ENCODE results near the gene PC. TPM values are rescaled to one million over a fixed set of nuclear protein-coding genes. Genes with fewer than 3 reads are reported as not detected.
"Not testable (repeated sequence)": the region's sequence is repeated elsewhere in the genome, so short reads cannot be mapped to it uniquely, and the experiment has no call there.

The PC gene
- total RNA-seq, 2 donors from 2014 or later: 47.2 to 65.2 TPM

DNA sequence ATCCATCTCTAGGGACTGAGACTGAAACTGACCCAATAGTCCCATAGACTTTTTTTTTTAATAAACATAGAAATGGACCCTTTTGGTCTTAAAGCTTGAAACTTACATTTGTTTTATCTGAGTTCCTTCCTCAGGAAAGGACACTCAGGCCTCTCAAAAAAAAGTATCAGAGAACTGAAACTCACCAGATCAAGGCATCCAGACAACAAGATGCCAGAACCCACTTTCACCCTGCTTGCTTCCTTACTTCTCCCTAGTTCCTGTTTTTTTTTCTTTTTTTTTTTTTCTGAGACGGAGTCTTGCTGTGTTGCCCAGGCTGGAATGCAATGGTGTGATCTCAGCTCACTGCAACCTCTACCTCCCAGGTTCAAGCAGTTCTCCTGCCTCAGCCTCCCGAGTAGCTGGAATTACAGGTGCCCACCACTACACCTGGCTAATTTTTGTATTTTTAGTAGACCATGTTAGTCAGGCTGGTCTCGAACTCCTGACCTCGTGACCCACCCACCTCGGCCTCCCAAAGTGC, 3.6 kb upstream of the PC start:
- DNase-seq; intact Hi-C loops (cut with DNase I, micrococcal nuclease); ATAC-seq: not testable (repeated sequence)

DNA sequence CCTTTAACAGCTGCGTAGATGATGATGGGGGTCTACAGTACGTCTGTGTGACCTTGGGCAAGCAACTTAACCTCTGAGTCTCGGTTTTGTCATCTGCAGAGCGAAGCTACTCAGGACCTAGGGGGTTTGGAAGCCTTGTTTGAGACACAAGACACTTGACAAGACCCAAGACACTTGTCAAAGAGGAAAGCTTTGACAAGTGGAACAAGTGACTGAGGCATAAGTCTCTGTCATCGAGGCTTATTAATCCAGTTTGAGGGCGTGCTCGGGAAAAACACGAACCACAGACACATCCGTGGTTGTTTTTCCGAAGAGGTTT, 732 bp upstream of the PC start:
- intact Hi-C loops (cut with DNase I, micrococcal nuclease): no loop called here
- no peak for DNase-seq
- ATAC-seq: no peak

DNA sequence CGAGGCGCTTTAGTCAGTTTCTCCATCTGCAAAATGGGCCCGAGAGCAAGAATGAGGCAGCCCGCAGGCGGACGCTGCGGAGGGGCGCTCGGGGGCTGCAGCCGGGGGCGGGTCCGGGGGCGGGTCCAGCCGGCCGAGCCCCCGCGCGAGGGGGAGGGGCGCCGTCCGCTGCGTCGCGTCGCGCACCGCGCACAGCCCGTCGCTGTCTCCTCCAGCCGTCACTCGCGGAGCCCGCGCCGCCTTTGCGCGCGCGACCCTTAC, 282 bp downstream of the PC start:
- peak; percentile 44 for ATAC-seq

DNA sequence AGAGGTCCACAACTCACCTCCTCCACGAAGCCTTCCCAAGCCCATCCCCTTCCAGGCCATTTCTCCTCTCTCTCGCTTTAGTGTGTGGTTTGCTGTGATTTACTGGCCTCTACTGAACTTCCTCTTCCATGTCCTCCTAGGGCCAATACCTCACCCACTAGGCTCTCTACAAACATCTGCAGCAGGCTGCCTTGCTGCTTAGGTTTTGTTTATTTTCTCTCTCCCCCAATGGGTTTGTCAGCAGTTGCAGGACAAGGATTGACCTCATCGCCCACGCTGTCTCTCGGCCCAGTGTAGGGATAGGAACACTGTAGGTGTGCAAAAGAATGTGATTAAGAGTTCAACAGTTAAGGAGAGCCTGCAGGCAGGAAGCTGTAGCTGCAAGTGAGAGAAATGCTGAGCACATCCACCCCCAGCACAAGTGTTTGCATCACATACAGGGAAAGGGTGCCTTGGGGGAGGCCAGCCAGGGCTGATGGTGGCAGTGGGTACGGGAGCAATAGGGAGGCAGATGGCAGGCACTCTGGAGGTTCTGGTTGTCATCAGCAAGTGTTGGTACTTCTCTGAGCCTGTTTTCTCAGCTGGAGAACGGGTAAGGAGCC, 1.4 kb downstream of the PC start:
- intact Hi-C loops (cut with DNase I, micrococcal nuclease): no loop called here
- DNase-seq (no peak), ATAC-seq (no peak)

More for the DNA sequence above, 282 bp downstream of the PC start:
- intact Hi-C loops (cut with DNase I, micrococcal nuclease): no loop called here
- no peak for DNase-seq

DNA sequence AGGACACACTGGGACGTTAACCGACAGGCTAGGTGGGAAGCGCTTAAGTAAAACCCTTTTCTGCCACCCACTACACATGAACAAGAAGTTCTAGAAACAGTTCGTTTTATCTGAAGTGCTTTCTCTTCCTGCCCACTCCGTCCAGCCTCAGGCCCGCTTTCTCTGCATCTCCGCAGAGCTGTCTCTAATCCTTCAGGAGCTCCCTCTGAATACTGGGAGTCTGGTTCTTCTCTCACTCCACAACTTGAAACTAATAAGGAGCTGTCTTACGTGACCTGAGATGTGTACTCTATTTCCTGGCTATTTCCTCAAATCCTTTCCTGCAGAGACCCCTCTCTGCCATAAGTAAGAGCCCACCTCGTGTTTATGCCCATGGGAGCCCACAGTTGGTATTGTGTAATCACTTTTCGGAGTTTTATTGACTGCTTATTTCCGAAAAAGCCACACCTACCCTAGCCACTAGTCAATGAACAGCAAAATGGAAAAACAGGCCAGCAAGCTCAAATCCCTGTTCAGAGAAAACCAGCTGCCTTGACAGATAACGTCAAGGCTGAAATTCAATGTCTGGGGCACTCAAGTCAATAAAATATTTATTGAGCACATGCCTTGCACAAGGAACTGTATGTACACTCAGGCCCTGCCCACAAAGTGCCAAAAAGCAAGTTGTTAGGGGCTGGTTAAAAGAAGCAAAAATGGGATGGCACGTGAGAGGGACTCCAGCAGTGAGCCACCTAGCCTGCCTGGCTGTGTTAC, 4.9 kb downstream of the PC start:
- ATAC-seq (peak; percentile 2), DNase-seq (no peak)
- intact Hi-C loops (cut with DNase I, micrococcal nuclease): no loop called here

DNA sequence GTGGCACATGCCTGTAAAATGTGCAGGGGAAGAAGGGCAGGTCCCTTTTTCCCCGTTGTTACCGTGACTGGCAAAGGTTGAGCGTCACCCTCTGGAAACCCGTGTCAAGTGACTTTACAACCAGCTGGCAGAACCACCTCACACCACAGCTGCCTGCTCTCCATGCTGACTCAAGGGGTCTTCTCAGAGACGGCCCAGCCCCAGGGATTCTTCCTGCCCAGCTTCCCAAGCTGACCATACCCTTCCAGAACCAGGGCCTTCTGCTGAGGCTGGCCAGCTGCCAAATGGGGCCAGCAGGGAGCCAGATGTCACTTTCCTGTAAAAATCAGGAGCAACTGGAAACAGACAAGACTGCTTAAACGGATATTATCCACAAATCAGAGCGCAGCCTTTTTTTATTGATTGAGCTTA, 6.3 kb downstream of the PC start:
- intact Hi-C loops (cut with DNase I, micrococcal nuclease): no loop called here
- ATAC-seq: peak; percentile 83
- DNase-seq: peak; percentile 24 to 56

DNA sequence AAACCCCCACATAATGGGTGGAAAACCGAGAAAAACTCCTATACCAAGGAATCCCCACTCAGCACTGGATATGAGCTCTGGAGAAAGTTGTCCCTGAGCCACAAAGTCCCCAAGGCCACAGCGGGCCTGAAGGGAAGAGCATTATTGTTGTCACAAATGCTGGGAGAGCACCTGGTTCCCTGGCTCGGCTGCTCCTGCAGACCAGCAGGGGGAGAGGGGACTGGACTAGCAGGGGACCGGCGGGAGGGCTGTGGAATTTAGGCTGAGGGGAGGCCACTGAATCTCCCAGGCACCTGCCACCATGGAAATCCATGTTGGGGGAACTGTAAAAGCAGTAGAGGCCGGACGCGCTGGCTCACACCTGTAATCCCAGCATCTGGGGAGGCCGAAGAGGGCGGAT, 7.0 kb downstream of the PC start:
- intact Hi-C loops (cut with DNase I, micrococcal nuclease): no loop called here
- ATAC-seq (no peak), DNase-seq (no peak)

DNA sequence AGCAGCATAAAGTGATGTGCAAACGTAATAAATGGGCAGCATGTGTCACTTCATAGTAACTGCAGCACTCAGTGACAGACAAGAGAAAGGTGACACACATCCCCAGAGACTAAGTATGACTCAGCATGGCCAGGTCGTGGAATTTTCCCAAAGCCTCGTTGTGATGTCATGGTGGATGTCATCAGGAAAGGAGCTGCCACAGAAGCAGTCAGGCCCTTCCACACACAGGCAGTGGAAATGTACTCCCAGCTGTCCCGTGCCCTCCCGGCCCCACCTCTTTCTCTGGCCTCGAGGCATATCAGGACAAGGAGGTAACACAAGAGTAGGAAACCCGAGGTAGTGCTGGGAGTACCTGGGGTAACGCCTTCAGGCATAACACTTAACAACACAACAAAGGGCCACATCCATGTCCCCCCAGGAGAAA, 8.1 kb downstream of the PC start:
- DNase-seq (peak in 1 of 2 donors; percentile 60), ATAC-seq (peak; percentile 69)
- intact Hi-C loops (cut with DNase I, micrococcal nuclease): no loop called here

DNA sequence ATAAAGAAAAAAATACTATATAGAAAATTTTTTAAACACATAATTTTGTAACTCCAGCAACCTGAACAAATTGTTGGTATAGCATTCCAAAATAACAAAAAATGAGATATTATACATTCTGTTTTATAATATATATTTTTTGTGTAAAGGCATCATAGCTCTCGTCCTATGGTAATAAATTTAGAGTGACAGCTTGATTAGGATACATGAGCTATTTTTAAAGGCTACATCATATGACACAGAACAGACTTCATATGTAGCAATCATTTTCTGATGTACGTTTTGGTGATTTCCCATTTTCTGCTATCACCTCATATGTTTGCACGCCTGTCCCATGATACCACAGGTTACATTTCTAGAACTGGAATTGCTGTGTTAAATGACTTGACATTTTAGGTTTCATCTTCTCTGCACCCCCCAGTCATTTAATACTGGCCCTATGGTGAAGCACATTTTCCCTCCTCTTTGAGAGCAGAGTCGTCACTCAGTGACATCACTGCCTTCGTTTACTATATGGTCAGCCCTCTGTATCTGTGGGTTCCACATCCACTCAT, 19.5 kb downstream of the PC start:
- ATAC-seq (no peak), DNase-seq (no peak)
- intact Hi-C loops (cut with DNase I, micrococcal nuclease): no loop called here

DNA sequence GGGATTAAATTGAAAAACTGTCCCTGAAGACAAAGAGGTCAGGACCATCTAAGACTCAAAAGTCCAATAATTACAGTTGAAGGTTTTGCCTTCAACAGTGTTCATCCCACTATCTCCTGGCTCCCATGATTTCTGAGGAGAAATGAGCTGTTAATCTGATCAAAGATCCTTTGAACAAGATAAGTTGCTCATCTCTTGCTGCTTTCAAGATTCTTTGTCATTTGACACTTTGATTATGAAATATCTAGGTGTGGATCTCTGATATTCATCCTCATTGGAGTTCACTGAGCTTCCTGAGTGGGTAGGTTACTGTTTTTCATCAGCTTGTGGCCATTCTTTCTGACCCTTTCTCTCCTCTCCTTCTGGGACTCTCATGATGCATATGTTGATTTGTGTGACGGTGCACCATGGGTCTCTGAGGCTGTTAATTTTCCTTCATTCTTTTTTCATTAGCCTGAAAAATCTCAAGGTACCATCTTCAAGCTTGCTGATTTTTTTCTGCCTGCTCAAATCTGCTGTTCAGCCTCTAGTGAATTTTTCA, 20.9 kb downstream of the PC start:
- intact Hi-C loops (cut with DNase I, micrococcal nuclease): no loop called here
- no peak for ATAC-seq
- DNase-seq: no peak

DNA sequence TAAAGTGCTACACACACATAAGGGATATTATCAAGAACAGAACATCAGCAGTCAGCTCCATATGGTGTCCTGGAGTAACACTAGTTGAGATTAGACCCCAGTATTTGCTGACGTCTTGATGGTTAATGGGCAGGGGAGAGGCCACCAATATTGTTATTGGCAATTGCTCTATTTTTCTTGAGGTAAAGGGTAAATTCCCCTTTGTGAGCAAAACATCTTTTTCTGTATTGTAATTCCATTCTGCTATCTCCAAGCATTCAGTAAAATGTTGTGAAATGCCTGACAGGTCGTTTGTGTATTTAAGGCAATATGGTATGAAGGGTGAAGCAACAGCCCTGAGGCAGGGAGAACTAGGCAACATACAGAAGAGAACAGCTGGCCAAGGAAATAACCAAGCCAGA, 21.9 kb downstream of the PC start:
- intact Hi-C loops (cut with DNase I, micrococcal nuclease): no loop called here
- DNase-seq (no peak), ATAC-seq (no peak)

DNA sequence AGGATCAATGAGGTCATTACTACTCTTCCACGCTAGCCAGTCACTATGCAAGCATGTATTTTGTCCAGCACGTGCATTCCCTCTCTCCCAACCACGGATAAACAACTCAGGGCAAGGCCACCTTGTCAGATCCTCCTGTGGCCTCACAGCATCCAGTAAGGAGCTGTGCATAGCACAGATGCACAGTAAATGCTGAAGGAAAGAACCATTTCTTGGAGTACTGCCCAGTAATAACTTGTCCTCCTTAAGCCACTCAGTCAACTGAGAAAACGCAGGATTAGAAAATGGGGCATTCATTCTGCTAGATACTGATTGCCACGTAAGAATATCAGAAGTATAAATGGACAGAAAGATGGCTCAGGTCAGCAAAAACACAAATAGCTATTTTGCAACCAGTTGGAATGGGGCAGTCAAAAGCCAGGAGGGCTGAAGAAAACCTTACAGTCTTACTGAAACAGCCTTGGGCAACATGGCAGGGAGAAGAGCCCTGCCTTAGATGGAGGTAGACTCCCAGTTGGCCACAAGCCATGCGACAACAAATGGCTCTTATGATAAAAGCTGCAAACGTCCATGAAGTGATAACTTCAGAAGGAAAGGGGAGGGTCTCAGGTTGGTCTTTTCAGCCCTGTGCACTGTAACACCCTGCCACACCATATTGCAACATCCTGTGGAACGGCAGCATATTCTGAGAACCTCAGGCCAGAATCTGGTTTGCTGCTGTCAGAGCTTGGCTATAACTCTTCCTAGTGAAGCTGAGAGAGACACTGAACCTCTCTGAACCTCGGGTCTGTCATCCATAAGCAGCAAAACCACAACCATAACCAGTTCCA, 23.0 kb downstream of the PC start:
- ATAC-seq (no peak), DNase-seq (no peak)
- intact Hi-C loops (cut with DNase I, micrococcal nuclease): no loop called here

DNA sequence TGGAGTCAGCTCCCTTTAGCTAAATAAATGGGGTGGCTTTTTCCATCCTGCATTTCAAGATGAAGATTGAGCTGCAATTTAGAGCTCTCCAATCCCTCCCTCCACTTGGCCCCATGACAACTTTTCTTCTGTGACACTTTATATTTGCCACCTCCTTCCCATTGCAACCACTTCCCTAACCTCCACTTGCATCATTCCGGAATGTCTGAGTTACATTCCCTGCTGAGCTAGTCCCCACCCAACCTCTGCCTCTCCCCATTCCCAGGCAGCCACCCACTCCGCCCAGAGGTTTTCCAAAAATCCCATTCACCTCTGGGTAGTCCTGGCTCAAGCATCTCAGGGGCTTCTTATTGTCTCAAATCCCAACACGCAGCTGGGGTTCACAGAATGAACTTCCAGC, 24.7 kb downstream of the PC start:
- intact Hi-C loops (cut with DNase I, micrococcal nuclease): no loop called here
- ATAC-seq: no peak
- no peak for DNase-seq

DNA sequence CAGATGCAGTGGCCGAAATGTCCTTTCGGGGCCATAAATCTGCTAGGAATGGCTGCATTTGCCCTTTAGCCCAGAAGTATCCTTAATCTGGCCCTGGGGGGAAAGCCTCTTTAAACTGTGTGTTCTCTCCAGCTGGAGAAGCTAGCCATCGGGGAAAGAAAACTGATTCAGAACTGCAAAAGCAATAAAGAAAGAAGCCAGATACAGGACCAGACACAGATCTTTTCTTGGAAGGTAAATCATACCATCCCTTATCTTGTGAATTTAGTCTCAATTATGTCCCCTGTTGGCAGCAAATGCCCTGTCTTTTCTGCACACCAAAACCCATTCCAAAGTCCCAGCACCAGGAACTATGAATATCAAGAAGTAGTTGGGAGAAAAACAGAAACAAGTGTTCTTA, 25.6 kb downstream of the PC start:
- ATAC-seq (no peak), DNase-seq (no peak)
- intact Hi-C loops (cut with DNase I, micrococcal nuclease): no loop called here

DNA sequence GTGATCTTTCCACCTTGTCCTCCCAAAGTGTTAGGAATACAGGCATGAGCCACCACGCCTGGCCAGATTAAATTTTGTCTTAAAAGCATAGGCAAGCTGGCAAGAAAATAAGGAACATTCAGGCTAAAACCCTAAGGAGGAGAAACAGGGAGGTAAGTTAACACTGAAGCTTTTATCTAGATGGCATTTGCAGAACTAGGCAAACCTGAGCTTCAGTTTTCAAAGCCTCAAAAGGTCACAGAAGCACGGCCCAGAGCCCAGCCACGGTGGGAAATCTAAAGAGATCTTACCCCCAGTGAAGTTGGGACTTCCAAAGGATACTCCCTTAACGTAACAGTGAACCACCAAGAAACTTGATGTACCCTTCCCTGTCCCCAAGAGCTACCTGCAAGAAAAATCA, 28.4 kb downstream of the PC start:
- intact Hi-C loops (cut with DNase I, micrococcal nuclease): no loop called here
- DNase-seq (no peak), ATAC-seq (no peak)

DNA sequence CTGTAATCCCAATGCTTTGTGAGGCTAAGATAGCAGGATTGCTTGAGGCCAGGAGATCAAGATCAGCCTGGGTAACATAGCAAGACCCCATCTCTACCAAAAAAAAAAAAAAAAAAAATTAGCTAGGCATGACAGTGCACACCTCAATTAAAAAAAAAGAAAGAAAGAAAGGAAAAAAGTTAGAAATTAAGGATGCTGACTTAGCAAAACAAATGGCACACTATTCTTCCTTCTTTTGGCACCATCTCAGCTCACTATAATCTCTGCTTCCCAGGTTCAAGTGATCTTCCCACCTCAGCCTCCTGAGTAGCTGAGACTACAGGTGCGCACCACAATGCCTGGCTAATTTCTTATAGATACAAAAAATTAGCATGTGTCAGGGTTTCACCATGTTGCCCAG, 33.9 kb downstream of the PC start:
- no peak for ATAC-seq
- intact Hi-C loops (cut with DNase I, micrococcal nuclease): no loop called here
- DNase-seq: no peak

DNA sequence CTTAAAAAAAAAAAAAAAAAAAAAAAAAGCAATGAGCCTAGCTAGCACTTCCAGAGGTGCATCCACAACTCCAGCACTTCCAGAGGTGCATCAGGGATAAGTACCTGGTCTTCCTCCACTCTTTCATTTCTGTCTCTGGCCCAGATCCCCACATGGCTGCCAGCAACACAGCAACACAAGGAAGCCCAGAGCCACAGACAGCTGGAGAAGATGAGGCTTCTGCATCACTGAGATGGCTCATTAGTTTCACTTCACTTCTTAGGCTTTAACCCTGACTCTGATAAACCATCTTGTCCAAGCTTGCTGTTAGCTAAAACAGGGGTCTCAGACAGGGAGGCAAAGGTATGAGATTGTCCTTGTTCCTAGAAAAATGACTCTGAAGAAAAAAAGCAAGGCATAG, 35.6 kb downstream of the PC start:
- DNase-seq: no peak
- ATAC-seq: no peak
- intact Hi-C loops (cut with DNase I, micrococcal nuclease): no loop called here

DNA sequence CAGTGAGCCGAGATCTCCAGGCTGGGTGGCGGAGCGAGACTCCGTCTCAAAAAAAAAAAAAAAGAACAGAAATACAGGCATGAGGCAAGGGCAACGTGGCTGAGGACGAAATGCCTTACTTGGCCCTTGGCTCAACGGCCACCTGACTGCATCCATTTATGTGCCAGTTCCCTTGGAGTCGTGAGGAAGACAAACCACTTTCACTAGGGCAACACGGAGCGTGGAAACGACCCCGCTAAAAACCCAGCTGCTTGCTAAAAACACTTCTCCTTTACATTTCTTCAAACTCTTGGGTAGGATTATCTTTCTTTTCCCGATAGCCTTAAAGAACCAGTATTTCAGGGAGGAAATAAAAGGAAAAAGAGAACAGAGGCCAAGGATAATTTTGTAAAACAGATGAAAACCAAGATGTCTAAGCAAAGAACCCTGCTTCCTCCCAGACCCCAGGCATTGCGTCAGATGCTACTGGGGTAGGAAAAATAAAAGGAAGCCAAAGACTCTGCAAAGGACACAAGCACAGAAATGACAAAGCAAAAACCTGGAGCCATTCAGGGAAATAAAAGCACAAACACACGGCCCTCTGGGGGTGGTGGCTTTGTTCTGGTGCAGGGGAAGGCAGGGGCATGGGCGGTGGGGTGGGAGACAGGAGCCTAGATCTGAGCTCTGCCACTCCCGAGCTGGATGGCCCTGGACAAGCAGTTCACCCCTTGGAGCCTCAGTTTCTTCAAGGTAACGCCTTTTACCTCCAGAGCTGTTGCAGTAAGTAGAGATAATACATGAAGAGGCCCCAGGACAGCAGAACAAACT, 37.0 kb downstream of the PC start:
- intact Hi-C loops (cut with DNase I, micrococcal nuclease): no loop called here
- ATAC-seq (no peak), DNase-seq (no peak)

DNA sequence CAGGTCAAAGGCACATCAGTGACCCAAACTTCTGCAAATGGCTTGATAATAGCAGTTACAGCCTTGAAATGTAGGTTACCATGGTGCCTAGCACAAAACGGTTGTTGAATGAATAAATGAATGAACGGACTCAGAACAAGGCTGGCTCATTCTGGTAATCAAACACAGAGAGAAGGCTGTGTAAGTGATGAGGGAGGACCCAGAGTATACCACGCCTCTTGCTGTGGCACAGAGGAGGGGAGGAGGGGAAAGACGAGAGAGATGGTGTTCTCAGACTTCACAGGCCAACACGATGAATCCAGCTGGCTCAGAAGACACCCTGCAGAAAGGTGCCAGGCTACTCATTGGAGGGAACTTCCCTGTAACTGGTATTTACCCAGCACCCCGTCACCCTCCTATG, 38.3 kb downstream of the PC start:
- intact Hi-C loops (cut with DNase I, micrococcal nuclease): no loop called here
- DNase-seq (no peak), ATAC-seq (no peak)

Measured in left colon (tissue), 2 donors.